ENCODE results near the gene KCP. TPM values are rescaled to one million over a fixed set of nuclear protein-coding genes. Genes with fewer than 3 reads are reported as not detected.

The KCP gene
- total RNA-seq, 1 donor from 2014 or later = 1.8 TPM

DNA sequence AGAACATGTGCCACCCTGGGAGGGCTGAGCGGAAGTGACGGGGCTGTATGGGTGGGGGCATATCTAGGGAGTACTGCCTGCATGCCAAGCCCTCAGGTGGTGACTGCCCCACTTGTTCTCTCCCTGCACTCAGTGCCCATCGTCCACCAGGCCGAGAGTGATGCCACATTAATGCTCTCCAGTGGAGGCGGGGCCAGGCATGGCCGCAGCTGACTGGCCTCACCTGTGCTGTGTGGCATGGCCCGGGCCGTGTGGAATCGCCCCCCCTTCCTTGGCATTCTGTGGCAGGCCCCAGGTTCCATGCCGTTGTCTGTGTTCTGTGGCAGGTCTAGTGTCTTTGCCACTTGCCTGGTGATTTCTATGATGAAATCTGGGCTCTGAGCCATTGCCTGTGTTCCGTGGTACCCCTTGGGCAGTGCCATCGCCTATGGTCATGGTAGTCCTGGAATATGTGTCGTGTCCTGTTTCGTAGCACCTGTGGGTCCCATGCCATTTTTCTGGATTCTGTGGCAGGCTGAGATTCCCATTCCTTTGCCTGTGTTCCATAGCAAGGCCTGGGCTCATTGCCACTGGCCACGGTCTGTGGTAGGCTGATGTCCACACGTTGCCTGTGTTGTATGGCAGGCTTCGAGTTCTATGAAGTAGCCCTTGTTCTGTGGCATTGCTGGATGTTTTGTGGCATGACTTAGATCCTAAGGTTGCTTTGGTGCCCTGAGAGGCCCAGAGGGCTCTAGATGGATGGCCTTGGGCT lies 71.4 kb downstream of the KCP start:
- ATAC-seq (no peak), DNase-seq (ENCODE audit: low spot score) (no peak)
- intact Hi-C loops (cut with DNase I) = no loop called here

DNA sequence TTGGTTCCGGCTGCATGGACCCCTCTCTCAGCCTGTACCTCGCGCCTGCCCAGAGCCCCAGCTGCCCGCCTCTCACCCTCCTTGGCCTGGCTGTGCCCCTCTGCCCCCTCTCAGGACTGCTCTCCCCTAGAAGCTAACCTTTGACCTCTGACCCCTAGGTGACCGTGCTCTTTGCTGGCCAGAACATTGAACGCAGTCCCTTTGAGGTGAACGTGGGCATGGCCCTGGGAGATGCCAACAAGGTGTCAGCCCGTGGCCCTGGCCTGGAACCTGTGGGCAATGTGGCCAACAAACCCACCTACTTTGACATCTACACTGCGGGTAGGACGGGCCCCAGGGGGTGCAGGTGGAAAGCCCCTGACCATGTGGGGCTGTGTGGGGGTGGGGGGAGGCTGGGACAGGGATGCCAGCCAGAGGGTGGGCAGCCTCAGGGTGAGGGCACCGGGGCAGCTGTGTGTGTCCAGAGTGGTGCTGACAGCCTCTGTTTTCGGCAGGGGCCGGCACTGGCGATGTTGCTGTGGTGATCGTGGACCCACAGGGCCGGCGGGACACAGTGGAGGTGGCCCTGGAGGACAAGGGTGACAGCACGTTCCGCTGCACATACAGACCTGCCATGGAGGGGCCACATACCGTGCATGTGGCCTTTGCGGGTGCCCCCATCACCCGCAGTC lies 72.3 kb downstream of the KCP start:
- intact Hi-C loops (cut with DNase I) = no loop called here
- ATAC-seq = no peak

DNA sequence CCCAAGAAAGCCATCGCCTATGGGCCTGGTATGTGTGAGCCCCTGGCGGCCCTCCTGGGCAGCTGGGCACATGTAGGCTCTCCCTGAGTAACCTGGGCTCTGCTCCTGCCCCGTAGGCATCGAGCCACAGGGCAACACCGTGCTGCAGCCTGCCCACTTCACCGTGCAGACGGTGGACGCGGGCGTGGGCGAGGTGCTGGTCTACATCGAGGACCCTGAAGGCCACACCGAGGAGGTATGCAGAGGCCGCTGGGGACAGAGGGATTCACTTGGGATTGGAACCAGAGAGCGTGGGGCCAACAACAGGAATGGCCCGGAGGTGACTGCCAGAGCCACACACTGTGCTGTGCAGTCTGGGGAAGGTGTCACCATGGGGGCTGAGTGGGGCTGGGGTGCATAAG lies 73.0 kb downstream of the KCP start:
- intact Hi-C loops (cut with DNase I) = no loop called here
- no peak for DNase-seq (ENCODE audit: low spot score)
- no peak for ATAC-seq

More for the DNA sequence above, 72.3 kb downstream of the KCP start:
- no peak for DNase-seq (ENCODE audit: low spot score)

GRCh38 chr7:128836729-128837348 lies 73.7 kb downstream of the KCP start:
- DNase-seq (ENCODE audit: low spot score) = no peak
- ATAC-seq = no peak
- intact Hi-C loops (cut with DNase I) = no loop called here

DNA sequence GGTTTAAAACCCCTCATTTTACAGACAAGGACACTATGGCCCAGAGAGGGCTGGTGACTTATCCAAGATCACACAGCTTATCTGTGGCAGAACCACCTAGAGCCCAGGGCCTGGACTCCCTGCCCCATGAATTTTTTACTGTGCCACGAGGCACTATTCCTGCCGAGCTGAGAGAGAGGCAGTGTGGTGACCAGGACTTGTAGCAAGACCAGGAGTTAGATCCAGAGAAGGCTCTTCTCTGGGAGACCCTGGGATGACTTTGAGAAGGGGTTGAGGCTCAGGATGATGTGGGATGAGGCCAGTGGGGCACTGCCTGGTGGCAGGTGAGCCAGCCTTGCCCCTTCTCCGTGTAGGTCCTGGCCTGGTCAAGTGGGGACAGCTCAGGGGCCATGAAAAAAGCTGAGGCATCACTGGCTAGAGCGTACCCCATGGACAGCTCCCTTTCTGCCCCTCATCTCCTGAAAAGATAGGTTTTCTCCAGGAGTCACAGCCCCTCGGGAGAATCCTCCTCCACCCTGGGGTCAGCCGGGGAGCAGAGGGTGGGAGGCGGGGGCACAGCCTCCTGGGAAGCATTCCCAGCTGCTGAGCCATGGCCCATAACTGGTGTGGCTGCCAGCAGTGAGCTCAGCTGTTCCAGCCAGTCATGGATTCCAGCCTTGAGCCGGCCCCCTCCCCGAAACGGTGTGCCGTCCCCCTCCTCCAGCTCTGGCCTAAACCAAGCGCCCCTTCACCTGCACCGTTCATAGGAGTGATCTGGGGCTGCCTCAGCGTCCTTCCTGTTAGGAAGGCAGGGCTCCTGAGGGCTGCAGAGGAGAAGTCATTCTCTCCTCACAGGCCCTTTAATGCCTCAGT lies 74.5 kb downstream of the KCP start:
- intact Hi-C loops (cut with DNase I) = no loop called here
- ATAC-seq (no peak), DNase-seq (ENCODE audit: low spot score) (no peak)

GRCh38 chr7:128835231-128835751 lies 75.2 kb downstream of the KCP start:
- no peak for DNase-seq (ENCODE audit: low spot score)
- intact Hi-C loops (cut with DNase I) = no loop called here

DNA sequence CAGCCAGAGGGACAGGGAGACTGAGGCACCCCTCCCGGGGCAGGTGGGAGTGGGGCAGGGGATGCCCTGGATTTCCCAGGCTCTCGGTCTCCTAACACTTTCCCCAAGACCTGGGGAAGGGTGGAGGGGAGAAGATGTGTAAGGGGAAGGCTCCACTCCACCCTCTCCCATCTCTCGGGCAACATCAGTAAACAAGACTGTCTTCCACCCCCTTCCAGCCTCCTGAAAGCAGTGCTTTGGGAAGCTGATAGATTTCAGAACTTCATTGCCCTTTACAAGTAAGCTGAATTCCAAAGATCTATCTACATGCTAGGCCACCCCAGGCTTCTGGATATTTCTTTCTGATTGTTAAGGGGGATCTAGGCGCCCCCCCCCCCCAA lies 76.6 kb downstream of the KCP start:
- intact Hi-C loops (cut with DNase I) = no loop called here

More at GRCh38 chr7:128835231-128835751, 75.2 kb downstream of the KCP start:
- ATAC-seq = no peak

GRCh38 chr7:128833148-128833945 lies 77.2 kb downstream of the KCP start:
- DNase-seq (ENCODE audit: low spot score) (no peak), ATAC-seq (peak; percentile 73)
- intact Hi-C loops (cut with DNase I) = no loop called here

More for the DNA sequence above, 76.6 kb downstream of the KCP start:
- no peak for DNase-seq (ENCODE audit: low spot score)
- peak; percentile 10 for ATAC-seq

- no peak for ATAC-seq
- intact Hi-C loops (cut with DNase I) = no loop called here
- no peak for DNase-seq (ENCODE audit: low spot score)
Measured at GRCh38 chr7:128832880-128833147, 77.7 kb downstream of the KCP start.

DNA sequence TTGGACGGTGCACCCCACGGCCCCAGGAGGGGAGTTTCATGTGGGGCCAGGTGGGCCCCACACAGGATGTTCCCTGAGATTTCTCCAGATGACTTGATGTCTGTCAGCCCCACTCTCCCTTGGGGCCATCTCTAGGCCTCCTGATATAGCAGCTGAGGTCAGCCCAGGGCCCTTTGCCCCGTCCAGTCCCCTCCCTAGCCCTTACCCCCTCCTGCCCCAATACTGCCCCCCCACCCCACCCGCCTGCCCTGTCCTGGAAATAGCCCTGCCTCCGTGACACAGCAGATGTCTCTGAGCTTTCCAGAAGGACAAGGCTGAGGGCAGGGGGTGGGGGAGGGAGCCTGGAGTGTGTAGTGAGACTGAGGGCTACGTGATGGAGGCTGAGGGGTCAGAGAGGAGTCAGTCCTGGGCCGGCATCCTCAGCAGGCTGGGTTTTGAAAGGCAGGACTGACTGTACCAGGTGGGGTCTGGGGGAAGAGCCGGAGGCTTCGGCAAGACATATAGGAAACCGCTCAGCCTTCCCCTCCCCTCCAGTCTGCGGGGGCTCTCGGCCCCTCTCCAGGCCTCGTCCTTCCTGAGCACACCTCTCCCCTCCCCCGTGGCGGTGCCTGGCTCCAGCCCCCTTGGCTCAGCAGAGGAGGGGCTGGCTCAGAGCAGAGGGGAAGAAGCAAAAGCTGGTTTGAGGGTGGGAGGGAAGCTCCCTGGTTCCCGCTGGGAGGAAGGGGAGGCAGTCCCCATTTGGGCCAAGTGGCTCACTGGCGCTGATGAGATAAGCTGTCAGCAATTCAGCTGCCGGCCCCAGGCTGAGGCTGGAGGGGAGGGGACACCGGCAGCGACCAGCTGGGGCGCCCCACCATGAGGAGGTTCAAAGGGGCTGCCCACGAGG lies 78.3 kb downstream of the KCP start:
- intact Hi-C loops (cut with DNase I) = no loop called here
- ATAC-seq (peak; percentile 22), DNase-seq (ENCODE audit: low spot score) (no peak)

- peak; percentile 35 for ATAC-seq
- intact Hi-C loops (cut with DNase I) = no loop called here
- no peak for DNase-seq (ENCODE audit: low spot score)
Measured at GRCh38 chr7:128831178-128831993, 79.1 kb downstream of the KCP start.

- DNase-seq (ENCODE audit: low spot score) = peak; percentile 79
Measured at GRCh38 chr7:128830231-128831177, 80.0 kb downstream of the KCP start, which contains the start of gene FLNC. Gene FLNC (plus strand): TSS chr7:128830406. CDS start chr7:128830638, 232 bp downstream.

GRCh38 chr7:128829391-128830166 lies 80.9 kb downstream of the KCP start:
- ATAC-seq (no peak), DNase-seq (ENCODE audit: low spot score) (no peak)
- intact Hi-C loops (cut with DNase I) = no loop called here

More at GRCh38 chr7:128830231-128831177, 80.0 kb downstream of the KCP start, which contains the start of gene FLNC:
- ATAC-seq = peak; percentile 48
- intact Hi-C loops (cut with DNase I) = no loop called here

- ATAC-seq (no peak), DNase-seq (ENCODE audit: low spot score) (no peak)
- intact Hi-C loops (cut with DNase I) = no loop called here
Measured at GRCh38 chr7:128827971-128828711, 82.4 kb downstream of the KCP start.

Data from sciatic nerve (tissue), 2 donors.